Thyroid gland (tissue), 4 donors: ENCODE results near the gene SERPINA4.

Experiments
- POLR2A ChIP-seq, 2 donors: fragments of 450-650 bp; IDR thresholded peaks; one replicate each; pipeline ENCODE4 v1.6.1; 2017; ENCODE audit warnings: antibody characterized with exemption in 2 of 2, mild to moderate bottlenecking in 2 of 2, moderate library complexity in 1 of 2
- TF ChIP-seq, protein P1 (sequence below), 6 experiments: fragments of 200-600 bp in 3 of 6; fragments of 450-650 bp in 3 of 6; sonication (generic) in 3 of 6; IDR thresholded peaks; one replicate each; pipeline ENCODE4 v1.5.1; 2016 to 2019; ENCODE audit warnings: antibody characterized with exemption in 6 of 6, mild to moderate bottlenecking in 2 of 6, inconsistent platforms in 1 of 6, moderate library complexity in 1 of 6

DNA sequence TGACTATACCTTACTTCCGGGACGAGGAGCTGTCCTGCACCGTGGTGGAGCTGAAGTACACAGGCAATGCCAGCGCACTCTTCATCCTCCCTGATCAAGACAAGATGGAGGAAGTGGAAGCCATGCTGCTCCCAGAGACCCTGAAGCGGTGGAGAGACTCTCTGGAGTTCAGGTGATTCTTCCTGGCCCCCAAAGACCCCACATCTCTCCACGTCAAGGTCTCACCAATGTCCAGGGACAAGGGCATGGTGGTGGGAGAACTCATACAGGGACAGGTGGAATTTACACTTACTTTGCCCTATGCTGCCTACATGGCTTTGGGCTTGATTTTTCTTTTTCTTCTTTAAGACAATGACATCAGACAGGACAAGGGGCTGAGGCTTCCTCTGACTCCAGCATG, 58.1 kb downstream of the SERPINA4 start:
- TF ChIP-seq, protein P1, sequence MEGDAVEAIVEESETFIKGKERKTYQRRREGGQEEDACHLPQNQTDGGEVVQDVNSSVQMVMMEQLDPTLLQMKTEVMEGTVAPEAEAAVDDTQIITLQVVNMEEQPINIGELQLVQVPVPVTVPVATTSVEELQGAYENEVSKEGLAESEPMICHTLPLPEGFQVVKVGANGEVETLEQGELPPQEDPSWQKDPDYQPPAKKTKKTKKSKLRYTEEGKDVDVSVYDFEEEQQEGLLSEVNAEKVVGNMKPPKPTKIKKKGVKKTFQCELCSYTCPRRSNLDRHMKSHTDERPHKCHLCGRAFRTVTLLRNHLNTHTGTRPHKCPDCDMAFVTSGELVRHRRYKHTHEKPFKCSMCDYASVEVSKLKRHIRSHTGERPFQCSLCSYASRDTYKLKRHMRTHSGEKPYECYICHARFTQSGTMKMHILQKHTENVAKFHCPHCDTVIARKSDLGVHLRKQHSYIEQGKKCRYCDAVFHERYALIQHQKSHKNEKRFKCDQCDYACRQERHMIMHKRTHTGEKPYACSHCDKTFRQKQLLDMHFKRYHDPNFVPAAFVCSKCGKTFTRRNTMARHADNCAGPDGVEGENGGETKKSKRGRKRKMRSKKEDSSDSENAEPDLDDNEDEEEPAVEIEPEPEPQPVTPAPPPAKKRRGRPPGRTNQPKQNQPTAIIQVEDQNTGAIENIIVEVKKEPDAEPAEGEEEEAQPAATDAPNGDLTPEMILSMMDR (IDR thresholded peaks at IDR 0.05): no peak
- TF ChIP-seq POLR2A (IDR thresholded peaks at IDR 0.05): no peak
